ENCODE results near the gene HS2ST1. TPM values are rescaled to one million over a fixed set of nuclear protein-coding genes. Genes with fewer than 3 reads are reported as not detected.

HS2ST1 gene
- total and polyA plus RNA-seq, 2 experiments from 2014 or later, result 6.7 to 17.1 TPM

- TF ChIP-seq ZNF462 (CRISPR knock-in tag; IDR thresholded peaks at IDR 0.05), result no peak
These were observed 108.9 kb downstream of the HS2ST1 start (continued) for GRCh38 chr1:87023326-87023725.

- Mint-ChIP-seq H3K27ac (no peak overlapping the region), H3K4me1 (peaks cover 14% of the 10 kb centered on the region; the same call in 2 of the 3 replicates), H3K9me3 (no peaks in the 10 kb centered on the region), H3K4me3 (no peak overlapping the region), H3K36me3 (ENCODE audit: low read depth) (no peaks in the 10 kb centered on the region), H3K27me3 (ENCODE audit: insufficient read depth, low read depth, poor library complexity) (no peaks in the 10 kb centered on the region)
- Histone ChIP-seq H3K79me2 (replicated peaks; ENCODE audit: insufficient read depth) (peaks cover 44% of the 10 kb centered on the region), H4K20me1 (replicated peaks; ENCODE audit: insufficient read depth) (0 out of 2 replicates have a peak, but pooled peaks cover 3% of the 10 kb centered on the region), H2AFZ (no peak overlapping the region), H3K36me3 (ENCODE audit: insufficient read depth) (no peaks in the 10 kb centered on the region), H3K4me1 (ENCODE audit: insufficient read depth) (no peaks in the 10 kb centered on the region), H3K9me2 (ENCODE audit: insufficient read depth) (no peaks in the 10 kb centered on the region), H3K27me3 (ENCODE audit: insufficient read depth) (no peaks in the 10 kb centered on the region), H3K27ac (ENCODE audit: low read depth) (no peak overlapping the region), H3K4me2 (no peak overlapping the region), H3K4me3 (no peak overlapping the region), H3F3A (replicated peaks; ENCODE audit: low read depth) (no peaks in the 10 kb centered on the region)
- ATAC-seq (peak; percentile 90), DNase-seq (ENCODE audit: low spot score) (peak; percentile 69)
- TF ChIP-seq ZNF331 (CRISPR knock-in tag; IDR thresholded peaks at IDR 0.05; ENCODE audit: low read depth) (no peak), EZH2 (IDR thresholded peaks at IDR 0.05; ENCODE audit: low read depth, unreplicated experiment) (no peak), POLR2AphosphoS5 (IDR thresholded peaks at IDR 0.05; ENCODE audit: low read depth) (no peak), STAT1 (IDR thresholded peaks at IDR 0.05; ENCODE audit: unreplicated experiment) (no peak), EZH2phosphoT487 (IDR thresholded peaks at IDR 0.05; ENCODE audit: unreplicated experiment) (no peak), ZNF462 (CRISPR knock-in tag; IDR thresholded peaks at IDR 0.05) (no peak), NANOG (IDR thresholded peaks at IDR 0.05; ENCODE audit: borderline replicate concordance) (no peak)
These were observed 110.6 kb downstream of the HS2ST1 start for GRCh38 chr1:87024936-87025540.
